GM19351 (cell line): ENCODE data around the gene ORMDL2.
"Not testable (repeated sequence)": the region's sequence is repeated elsewhere in the genome, so short reads cannot be mapped to it uniquely, and the experiment has no call there.

Experiments used
- ATAC-seq: cut with Tn5 transposase; IDR thresholded peaks from one replicate; pipeline ENCODE4 v1.9.1; 2021; ENCODE audit warnings: mild to moderate bottlenecking, moderate library complexity; ENCODE audit not compliant: unreplicated experiment

Gene ORMDL2

DNA sequence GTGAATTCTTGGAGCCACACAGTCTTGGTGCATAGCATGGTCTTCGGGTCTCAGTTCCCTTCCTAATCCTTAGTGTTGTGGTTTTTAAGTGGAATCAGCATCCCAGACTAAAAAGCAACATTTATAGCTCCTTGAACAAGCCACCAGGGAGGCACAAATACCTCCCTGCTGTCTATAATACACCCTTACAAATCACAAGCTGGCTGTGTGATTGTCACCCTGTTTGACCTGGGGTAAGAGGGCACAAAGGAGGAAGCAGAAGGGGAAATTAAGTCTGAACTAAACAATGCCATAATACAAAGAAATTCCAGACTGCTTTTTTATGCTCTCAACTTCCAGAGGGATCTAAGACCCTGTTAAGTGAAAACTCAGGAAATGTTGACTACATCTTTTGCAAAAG lies 32.6 kb downstream of the ORMDL2 start:
- ATAC-seq = no peak

DNA sequence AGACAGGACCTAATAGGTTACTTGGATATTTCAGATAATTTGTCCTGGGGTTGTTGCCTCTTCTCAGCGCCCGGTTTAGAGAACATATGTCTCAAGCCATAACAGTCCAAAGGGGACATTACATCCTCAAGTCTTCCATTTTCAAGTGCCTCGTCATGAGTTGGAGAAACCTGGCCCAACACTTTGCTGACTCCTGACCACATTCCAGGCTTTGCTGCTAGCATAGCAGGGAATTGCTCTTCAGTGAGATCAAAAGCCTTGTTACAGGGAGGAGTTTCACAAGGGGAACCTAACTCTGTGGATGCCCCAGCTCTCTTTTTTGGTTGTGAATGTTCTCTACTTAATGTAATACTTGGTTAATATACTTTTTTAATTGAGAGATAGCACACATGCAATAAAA lies 33.1 kb downstream of the ORMDL2 start:
- no peak for ATAC-seq

DNA sequence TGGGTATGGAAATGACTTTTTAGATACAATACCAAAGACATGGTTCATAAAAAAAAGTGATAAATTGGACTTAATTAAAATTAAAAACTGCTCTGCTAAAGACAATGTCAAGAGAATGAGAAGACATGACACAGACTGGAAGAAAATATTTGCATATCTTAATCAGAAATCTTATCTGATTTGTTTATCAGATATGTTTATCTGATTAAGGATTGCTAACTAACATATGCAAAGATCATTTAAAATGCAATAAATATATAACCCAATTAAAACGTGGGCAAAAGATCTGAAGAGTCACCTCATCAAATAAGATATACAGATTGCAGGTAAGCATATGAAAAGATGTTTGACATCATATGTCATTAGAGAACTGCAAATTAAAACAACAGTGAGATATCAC lies 34.9 kb downstream of the ORMDL2 start:
- ATAC-seq = no peak

DNA sequence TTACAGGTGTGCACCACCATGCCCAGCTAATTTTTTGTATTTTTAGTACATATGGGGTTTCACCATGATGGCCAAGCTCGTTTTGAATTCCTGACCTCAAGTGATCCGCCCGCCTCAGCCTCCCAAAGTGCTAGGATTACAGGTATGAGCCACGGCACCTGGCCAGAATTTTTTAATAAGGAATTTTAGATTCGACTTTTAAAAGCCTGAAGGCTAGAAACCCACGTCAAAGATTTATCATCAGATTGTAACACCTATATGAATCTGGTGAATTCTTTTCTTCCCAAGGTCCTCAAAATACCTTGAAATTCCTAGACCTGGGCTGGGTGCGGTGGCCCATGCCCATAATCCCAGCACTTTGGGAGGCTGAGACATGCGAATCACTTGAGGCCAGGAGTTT lies 43.6 kb downstream of the ORMDL2 start:
- no peak for ATAC-seq

DNA sequence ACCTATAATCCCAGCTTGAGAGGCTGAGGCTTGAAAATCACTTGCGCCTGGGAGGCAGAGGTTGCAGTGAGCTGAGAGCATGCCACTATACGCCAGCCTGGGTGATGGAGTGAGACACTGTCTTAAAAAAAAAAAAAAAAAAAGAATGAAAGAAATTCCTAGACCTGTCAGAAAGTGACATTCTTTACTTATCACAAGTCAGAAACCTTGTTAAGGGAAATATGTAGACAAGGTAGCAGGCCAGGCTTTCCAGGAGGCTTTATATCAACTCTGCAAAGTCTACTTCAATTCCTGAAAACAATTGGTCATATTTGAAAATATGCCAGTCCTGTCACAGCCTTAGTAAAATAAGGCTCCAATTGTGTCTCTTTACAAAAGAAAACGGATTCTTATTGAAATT lies 44.0 kb downstream of the ORMDL2 start:
- no peak for ATAC-seq

DNA sequence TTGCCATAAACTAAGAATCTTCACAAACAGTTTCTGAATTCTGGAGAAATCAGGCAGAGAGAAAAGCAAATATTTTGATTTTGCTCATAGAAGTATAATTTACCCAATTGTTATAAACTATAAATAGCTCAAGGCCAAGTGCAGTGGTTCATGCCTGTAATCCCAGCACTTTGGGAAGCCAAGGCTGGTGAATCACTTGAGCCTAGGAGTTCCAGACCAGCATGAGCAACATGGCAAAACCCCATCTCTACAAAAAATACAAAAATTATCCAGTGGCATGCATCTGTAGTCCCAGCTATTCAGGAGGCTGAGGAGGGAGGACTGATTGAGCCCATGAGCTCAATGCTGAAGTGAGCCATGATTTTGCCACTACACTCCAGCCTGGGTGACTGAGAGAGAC lies 44.4 kb downstream of the ORMDL2 start:
- ATAC-seq = no peak

DNA sequence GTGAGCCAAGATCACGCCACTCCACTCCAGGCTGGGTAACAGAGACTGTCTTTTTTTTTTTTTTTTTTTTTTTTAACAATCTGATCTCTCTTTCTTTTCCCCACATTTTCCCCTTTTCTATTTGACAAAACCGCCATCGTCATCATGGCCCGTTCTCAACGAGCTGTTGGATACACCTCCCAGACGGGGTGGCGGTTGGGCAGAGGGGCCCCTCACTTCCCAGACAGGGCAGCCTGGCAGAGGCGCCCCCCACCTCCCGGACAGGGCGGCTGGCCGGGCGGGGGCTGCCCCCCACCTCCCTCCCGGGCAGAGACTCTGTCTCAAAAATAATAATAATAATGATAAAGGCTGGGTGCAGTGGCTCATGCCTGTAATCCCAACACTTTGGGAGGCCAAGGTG lies 45.1 kb downstream of the ORMDL2 start:
- not testable (repeated sequence) for ATAC-seq

DNA sequence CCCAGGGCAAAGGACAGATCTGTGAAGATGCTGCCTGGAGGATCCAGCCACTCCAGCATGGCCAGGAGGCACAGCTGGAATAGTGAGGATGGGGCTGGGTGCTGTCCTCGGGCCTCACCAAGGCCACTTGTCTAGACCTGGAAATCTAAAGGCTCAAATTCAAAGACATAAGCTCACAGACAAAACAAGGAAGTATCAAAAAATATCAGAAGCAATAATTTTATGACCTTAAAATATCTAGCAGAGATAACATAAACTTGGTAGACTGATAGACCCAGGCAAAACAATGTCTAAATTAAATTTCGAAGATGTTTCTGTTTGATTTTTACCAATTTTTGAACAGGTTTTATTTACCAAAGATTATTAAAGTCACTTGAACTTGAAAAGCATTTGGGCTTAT lies 47.5 kb downstream of the ORMDL2 start:
- ATAC-seq = no peak

DNA sequence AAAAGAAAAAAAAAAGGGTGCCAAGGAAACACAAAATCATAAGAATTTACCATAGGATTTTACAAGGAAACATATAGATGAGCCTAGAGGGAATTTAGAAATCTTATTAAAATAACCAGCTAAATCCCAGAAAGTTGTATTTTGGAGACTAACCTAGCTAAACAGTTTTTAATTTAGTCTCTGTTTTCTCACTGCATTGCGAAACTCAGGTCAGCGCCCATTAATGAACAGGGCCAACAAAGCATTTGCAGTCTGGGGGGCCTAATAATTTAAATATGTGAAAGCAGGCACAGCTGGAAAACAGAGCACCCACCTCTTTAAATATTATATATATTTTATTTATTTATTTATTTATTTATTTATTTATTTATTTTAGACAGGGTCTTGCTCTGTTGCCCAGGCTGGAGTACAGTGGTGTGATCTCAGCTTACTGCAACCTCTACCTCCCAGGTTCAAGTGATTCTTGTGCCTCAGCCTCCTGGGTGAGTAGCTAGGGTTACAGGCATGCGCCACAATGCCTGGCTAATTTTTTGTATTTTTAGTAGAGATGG lies 48.7 kb downstream of the ORMDL2 start:
- ATAC-seq = not testable (repeated sequence)
